NOMO-1 treated with DMSO at 0.1 percent for 48 hours (cell line): ENCODE measurements around the gene CCDC182.

Source experiments
- DNase-seq: peaks from one replicate; lab custom pipeline; 2025; ENCODE audit not compliant: unreplicated experiment; lab: John Stamatoyannopoulos, UW

Gene CCDC182

GRCh38 chr17:57730026-57730701 lies 14.9 kb downstream of the CCDC182 start:
- DNase-seq, result no peak

- no peak for DNase-seq
Measured at GRCh38 chr17:57727630-57728175, 17.4 kb downstream of the CCDC182 start.

DNA sequence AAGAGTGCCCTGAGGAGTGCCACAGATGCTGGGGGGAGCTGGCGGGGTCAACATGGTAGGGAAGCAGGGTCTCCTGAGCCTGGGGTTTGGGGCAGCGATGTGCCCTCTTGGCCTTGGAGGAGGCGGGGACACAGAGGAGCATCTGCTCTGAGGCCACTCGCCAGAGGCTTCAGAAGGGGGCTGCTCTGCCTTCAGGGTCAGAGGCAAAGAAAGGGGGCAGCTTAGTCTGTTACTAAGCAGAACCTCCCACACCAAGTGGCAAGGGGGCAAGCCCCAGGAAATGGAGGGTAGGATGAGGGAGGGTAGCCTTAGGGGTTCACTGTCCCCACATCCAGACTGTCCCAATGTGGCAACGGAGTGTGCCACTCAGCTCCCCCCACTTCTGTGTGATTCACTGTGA lies 18.3 kb downstream of the CCDC182 start:
- DNase-seq, result no peak

DNA sequence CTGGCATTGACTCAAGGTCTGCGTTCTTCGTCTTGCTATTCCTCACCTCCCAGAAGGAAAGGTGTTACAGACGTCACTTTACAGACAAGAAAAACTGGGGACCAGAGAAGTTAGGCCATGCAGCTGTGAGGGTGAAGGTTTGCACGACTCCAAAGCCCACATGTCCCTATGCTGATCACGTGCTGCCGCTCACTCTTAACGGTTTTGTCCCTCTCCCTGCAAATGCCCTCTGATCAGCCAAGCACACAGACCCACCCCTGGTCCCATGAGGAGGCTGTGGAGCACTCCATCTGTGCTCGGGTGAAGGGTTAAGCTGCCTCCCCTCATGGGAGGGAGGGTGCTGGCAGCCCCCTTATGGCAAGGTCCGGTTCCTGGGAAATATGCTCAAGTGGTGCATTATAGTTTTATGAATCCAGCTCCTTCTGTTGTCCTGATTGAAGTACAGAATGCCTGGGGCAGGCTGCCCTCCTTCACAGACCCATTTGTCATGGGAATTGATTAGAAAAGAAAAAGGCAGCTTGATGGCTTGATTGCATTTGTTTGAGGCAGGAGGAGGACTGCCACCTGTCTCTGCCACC lies 18.8 kb downstream of the CCDC182 start:
- no peak for DNase-seq

- no peak for DNase-seq
Measured at GRCh38 chr17:57724729-57725125, 20.4 kb downstream of the CCDC182 start.

GRCh38 chr17:57724026-57724728 lies 20.9 kb downstream of the CCDC182 start:
- peak; percentile 64 for DNase-seq

GRCh38 chr17:57723427-57724025 lies 21.6 kb downstream of the CCDC182 start:
- no peak for DNase-seq

GRCh38 chr17:57722704-57723043 lies 22.4 kb downstream of the CCDC182 start:
- DNase-seq, result no peak

DNA sequence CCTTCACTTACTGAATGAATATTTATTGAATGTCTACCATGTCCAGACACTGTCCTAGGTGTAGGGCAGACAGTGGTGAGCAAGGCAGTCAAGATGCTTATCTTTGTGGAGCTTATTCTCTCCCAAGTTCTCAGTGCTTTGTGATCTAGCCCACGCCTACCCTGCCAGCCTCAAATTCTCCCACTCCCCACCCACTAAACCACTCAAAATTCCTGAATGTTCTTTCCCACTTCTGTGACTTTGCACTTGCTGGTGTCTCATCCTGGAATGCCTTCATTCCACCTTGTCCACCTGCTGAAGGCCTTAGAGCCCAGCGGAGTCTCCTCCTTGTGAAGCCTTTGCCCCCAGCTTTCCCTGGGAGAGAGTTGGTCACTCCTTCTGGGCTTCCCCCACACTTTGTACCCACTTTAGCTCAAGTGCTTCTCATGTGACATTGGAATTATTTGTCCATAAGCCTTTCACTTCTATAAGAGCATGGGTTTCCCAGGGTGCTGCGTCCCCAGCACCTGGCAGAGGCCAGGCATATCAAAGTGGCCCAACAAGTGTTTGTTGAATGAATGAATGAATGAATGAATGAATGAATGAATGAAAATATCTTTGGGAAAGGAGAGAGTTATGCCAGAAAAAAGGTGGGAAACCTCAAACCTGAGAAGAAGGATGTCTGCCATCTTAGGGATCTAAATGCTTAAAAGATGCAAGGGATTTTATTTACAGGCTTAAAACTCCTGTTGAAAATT lies 23.0 kb downstream of the CCDC182 start:
- DNase-seq, result no peak

DNA sequence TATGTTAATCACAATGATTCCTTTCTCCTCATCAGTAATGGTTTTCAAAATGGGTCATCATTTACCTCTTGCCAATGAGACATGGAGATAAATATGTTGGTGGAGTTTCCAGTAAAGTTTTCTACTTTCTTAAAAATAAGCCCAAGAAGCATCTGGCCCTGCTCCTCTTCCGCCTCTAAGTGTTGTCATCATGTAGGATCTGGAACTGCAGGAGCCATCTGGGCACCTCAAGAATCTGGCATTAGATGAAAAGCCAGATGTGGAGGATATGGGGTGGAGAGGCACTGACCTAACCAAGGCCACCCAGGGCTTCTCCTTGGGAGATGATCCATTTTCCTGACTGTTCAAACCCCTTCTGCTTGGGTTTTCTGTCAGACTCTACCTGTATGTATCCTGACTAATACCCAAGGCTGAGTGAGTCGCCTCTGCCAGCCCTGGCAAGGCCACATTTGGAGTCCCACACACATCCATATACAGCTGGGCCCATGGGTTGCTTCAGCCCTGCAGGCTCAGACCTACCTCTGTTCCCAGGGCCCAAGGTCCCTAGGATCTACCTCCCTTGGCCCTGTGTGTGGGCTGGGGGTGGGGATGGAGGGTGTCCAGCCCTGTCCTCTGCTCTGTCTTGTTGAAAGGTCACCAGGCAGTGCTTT lies 24.6 kb downstream of the CCDC182 start:
- DNase-seq, result no peak

GRCh38 chr17:57718878-57719277 lies 26.2 kb downstream of the CCDC182 start:
- DNase-seq, result no peak

- no peak for DNase-seq
Measured at GRCh38 chr17:57715981-57716380, 29.1 kb downstream of the CCDC182 start.

- DNase-seq, result no peak
Measured at GRCh38 chr17:57714665-57715180, 30.4 kb downstream of the CCDC182 start.

GRCh38 chr17:57713140-57713539 lies 32.0 kb downstream of the CCDC182 start:
- no peak for DNase-seq

DNA sequence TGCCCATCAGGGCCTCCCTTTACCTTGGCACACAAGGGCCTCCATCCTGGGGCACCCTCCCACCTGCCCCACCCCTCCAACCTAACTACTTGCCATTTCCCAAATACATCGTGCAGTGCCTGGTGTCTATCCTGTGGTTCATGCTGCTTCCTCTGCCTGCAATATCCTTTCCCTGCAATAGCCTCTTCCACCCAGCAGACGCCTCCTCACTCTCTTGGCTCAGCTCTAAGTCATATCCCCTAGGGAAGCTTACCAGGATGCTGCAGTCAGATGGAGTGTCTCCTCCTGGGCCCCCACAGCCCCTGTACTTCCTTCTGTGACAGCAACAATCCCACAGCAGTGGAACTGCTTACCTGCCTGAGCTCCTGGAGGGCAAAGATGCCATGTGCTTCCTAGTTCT lies 36.7 kb downstream of the CCDC182 start:
- DNase-seq, result no peak

GRCh38 chr17:57707892-57708291 lies 37.2 kb downstream of the CCDC182 start:
- no peak for DNase-seq

- DNase-seq, result no peak
Measured at GRCh38 chr17:57706761-57707160, 38.3 kb downstream of the CCDC182 start.

DNA sequence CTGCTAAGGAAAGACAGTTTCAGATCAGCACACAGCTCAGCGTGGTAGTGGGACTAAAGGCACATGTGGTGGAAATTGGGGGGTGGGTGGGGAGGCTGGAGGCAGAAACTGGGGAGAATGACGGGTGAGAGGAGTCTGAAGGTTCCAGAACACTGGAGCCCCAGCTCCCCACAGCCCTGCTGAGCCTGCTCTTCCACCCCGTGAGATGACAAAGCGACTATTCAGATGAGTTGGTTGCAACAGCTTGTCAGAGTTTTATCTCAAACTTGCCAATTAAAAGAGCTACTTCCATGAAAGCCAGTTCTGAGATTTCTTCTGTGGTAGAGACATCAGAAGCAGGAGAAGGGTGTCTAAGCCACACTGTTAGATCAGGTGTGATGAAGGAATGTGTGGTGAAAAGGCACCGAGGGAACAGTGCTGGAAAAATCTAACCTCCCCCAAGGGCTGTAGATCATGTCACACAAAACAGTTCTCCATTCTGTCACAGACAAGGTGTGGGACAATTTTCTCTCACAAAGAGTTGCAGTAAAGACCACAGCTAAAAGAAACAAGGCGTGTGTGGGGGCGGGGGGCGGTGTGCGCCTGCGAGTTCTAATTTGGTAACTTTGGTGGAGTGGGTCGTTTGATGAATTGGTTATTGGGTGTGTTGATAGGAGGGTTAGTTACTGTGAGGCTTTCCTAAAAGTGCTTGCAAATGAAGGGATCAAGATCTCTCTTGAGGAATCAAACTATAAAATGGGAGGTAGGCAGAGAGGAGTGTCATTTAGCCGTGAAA lies 39.0 kb downstream of the CCDC182 start:
- DNase-seq, result peak; percentile 35

- no peak for DNase-seq
Measured at GRCh38 chr17:57704448-57704847, 40.7 kb downstream of the CCDC182 start.

GRCh38 chr17:57703273-57703672 lies 41.8 kb downstream of the CCDC182 start:
- no peak for DNase-seq
